SK-N-MC (cell line): ENCODE data around the gene RRAGC.
A peak's percentile ranks its signal among the peaks of the same experiment; 100 is the strongest.
"Not testable (repeated sequence)": the region's sequence is repeated elsewhere in the genome, so short reads cannot be mapped to it uniquely, and the experiment has no call there.

ENCODE experiments used
- DNase-seq: peaks from one replicate; pipeline ENCODE4 v3.0.0-alpha.2; 2011; ENCODE audit warnings: low read depth, low spot score
- H3K27ac ChIP-seq: fragments of 200-600 bp; sonication (generic); 2 replicates; pipeline ENCODE4 v1.5.1; 2016; ENCODE audit warnings: mixed run types
- H3K36me3 ChIP-seq: fragments of 200-600 bp; sonication (generic); 2 replicates; pipeline ENCODE4 v1.6.1; 2017; ENCODE audit warnings: antibody characterized with exemption, low read length, mixed read lengths; ENCODE audit not compliant: insufficient read depth
- H3K4me3 ChIP-seq: fragments of 200-600 bp; sonication (generic); 2 replicates; pipeline ENCODE4 v1.5.1; 2016
- H3K9ac ChIP-seq: fragments of 200-600 bp; sonication (generic); 2 replicates; pipeline ENCODE4 v1.8.0; 2017; ENCODE audit warnings: mixed run types, mixed read lengths; ENCODE audit not compliant: insufficient read length
- H3K9me3 ChIP-seq: fragments of 200-600 bp; sonication (generic); 2 replicates; pipeline ENCODE4 v1.6.1; 2017; ENCODE audit warnings: low read depth, mild to moderate bottlenecking, antibody characterized with exemption, low read length, moderate library complexity, mixed read lengths
- EZH2 ChIP-seq: fragments of 200-600 bp; sonication (generic); IDR thresholded peaks from one replicate; pipeline ENCODE4 v1.6.1; 2017; ENCODE audit warnings: antibody characterized with exemption
- FOXP2 ChIP-seq: optimal IDR thresholded peaks from 2 replicates; pipeline ENCODE3; 2011; ENCODE audit warnings: mild to moderate bottlenecking, moderate library complexity; ENCODE audit not compliant: insufficient read depth; ENCODE audit errors: extremely low read length, control extremely low read depth
- POLR2AphosphoS5 ChIP-seq: IDR thresholded peaks from 2 replicates; pipeline ENCODE4 v1.6.1; 2012; ENCODE audit warnings: mild to moderate bottlenecking, low read depth, low read length, borderline replicate concordance

The RRAGC gene

DNA sequence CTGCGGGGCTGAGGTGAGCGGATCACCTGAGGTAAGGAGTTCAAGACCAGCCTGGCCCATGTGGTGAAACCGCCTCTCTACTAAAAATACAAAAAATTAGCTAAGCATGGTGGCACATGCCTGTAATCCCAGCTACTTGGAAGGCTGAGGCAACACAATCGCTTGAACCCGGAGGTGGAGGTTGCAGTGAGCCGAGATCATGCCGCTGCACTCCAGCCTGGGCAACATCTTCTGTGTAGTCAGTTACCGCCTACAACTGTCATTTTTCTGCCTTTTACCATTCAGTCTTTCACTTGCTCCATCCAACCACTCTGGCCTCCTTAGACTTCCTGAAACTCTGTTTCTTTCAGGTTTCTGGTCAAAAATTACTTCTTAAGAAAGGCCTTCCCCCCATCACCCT, 11.4 kb upstream of the RRAGC start:
- TF ChIP-seq EZH2: no peak
- no peak for TF ChIP-seq POLR2AphosphoS5
- no peak for TF ChIP-seq FOXP2
- no peak overlapping the region for H3K4me3 ChIP-seq

DNA sequence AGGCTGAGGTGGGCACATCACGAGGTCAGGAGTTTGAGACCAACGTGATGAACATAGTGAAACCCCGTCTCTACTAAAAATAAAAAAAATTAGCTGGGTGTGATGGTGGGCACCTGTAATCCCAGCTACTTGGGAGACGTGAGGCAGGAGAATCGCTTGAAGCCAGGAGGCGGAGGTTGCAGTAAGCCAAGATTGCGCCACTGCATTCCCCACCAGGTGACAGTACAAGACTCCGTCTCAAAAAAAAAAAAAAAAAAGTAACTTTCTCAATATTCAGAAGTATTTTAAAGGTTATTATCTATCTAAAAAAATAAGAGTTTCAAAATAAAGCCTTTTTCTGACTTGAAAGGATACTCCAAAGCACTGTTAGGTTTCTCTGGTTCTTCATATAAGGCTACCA, 7.6 kb upstream of the RRAGC start:
- TF ChIP-seq EZH2: no peak
- TF ChIP-seq FOXP2: no peak
- TF ChIP-seq POLR2AphosphoS5: no peak
- Histone ChIP-seq H3K9ac (no peak overlapping the region), H3K36me3 (peaks cover 13% of the 10 kb centered on the region), H3K27ac (no peak overlapping the region), H3K4me3 (no peak overlapping the region), H3K9me3 (no peaks in the 10 kb centered on the region)
- no peak for DNase-seq

More for the DNA sequence above, 11.4 kb upstream of the RRAGC start:
- Histone ChIP-seq H3K9me3 (no peaks in the 10 kb centered on the region), H3K27ac (no peak overlapping the region), H3K36me3 (no peaks in the 10 kb centered on the region), H3K9ac (no peak overlapping the region)
- no peak for DNase-seq

DNA sequence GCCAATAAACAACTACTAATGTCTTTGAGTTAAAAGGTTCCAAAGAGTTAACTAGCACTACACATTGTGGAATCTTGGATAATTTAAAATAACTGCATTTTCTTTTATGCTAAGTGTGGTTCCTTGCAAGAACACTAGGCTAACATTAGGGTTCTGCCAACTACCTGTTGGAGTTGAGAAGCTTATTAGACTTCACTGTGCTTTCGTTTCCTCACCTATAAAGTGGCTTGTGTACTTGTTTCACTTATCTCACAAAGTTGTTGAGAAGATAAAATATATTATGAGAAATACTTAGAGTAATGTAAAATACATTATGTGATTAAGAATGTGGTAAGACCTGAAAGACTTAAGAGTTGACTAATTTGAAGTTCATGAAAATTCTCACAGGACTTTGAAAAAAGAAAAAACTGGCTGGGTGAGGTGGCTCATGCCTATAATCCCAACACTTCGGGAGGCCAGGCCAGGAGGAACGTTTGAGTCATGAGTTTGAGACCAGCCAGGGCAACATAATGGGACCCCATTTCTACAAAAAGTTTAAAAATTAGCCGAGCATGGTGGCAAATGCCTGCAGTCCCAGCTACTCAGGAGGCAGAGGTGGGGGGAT, 5.6 kb upstream of the RRAGC start:
- Histone ChIP-seq H3K9ac (no peak overlapping the region), H3K4me3 (no peak overlapping the region), H3K36me3 (peaks cover 13% of the 10 kb centered on the region), H3K27ac (no peak overlapping the region), H3K9me3 (no peaks in the 10 kb centered on the region)
- DNase-seq: no peak
- no peak for TF ChIP-seq POLR2AphosphoS5
- TF ChIP-seq EZH2: no peak
- TF ChIP-seq FOXP2: no peak

DNA sequence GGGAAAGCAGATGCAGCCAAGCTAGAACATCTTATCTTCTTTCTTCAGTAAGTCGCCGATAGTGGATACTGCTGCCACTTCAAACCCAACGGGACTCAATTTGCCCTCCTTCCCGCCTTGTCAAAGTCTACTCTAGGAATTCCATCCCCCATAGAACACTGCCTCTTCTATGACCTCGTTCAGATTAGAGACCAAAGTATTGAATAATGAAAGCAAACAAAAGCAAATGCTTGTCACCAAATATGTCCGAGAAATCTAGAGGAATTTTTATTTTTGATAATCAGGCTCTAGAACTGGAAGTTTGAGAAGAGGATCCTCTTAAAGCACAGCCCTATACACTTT, 853 bp upstream of the RRAGC start:
- no peak for DNase-seq
- no peaks in the 10 kb centered on the region for H3K9me3 ChIP-seq
- H3K4me3 ChIP-seq: peak overlapping the region; percentile 95
- peaks cover 27% of the 10 kb centered on the region for H3K36me3 ChIP-seq
- H3K27ac ChIP-seq: no peak overlapping the region
- TF ChIP-seq FOXP2 (no peak), EZH2 (no peak), POLR2AphosphoS5 (no peak)
- H3K9ac ChIP-seq: peak overlapping the region; percentile 87

DNA sequence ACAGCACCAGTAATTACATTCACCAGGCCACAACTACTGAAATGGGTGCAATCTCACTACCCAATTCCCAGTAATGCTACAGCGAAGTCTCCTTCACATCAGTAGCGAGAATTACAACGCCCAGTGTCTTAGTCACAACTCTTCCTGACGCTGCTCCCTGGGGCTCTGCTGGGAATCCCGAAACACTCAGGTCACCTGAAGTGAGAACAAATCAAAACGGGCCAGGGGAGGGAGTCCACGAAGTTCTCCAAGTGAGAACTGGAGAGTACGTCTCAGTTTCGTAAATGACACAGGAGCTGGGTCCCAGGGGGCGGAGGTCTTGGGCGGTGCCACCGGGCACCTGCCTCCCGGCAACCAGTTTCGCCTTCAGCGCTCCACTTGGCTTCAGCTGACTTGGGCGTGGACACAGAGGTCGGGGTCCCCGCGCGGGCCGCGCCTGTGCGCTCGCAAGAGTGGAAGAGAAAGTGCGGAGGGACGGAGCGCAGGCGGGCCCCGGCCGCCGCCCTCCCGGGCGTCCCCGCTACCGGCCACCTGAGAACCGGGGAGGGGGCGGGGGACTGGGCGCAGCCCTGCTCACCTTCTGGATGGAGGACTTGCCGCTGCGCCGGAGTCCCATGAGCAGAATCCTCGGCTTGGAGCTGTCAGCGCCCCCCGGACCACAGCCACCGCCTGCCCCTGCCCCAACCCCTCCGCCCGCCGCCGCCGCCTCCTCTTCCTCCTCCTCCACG, 575 bp downstream of the RRAGC start:
- DNase-seq: no peak
- H3K36me3 ChIP-seq: peaks cover 21% of the 10 kb centered on the region
- H3K9me3 ChIP-seq: no peaks in the 10 kb centered on the region
- peak overlapping the region; percentile 82 for H3K9ac ChIP-seq
- no peak overlapping the region for H3K27ac ChIP-seq
- peak overlapping the region; percentile 95 for H3K4me3 ChIP-seq
- no peak for TF ChIP-seq EZH2
- TF ChIP-seq POLR2AphosphoS5: no peak
- no peak for TF ChIP-seq FOXP2

DNA sequence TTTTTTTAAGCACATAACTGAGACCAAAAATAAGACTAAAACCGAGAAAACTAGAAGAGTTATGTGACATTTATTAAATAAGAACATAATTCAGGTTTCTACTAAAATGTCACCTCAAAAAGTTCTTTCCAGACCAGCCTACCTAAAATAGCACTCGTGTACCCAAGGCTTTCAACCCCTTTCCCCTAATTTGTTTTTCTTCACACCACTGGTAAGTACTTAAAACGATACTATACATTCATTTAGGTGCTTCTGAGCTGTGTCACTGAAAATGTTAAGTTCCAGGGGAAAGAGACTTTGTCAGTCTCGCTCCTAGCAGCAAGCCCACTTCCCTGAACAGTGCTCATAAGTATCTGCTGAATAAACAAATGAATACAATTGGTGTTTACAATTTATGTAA, 6.8 kb downstream of the RRAGC start:
- DNase-seq: no peak
- Histone ChIP-seq H3K36me3 (peaks cover 35% of the 10 kb centered on the region), H3K9ac (no peak overlapping the region), H3K4me3 (no peak overlapping the region), H3K27ac (no peak overlapping the region), H3K9me3 (no peaks in the 10 kb centered on the region)
- TF ChIP-seq EZH2 (no peak), POLR2AphosphoS5 (no peak), FOXP2 (no peak)

DNA sequence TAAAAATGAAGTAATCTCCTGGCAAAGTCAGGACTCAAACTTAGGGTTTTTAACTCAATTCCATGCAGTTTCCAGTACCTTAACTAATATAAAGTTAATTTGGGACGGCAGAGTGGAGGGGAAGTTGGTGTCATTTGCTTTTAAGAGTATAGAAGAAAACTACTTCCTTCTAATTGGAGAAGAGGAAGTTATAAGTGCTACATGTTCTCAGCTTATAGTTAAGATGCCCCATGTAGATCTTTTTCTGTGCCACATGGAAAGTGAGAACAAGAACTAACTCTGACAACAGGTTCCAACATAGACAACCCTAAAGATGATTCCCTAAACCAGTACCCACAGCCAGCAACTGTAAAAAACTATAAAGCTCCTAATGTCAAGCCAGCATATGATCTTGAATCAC, 11.5 kb downstream of the RRAGC start:
- H3K27ac ChIP-seq: no peak overlapping the region
- no peak overlapping the region for H3K9ac ChIP-seq
- TF ChIP-seq FOXP2 (no peak), POLR2AphosphoS5 (no peak), EZH2 (no peak)
- H3K36me3 ChIP-seq: peaks cover 36% of the 10 kb centered on the region
- no peaks in the 10 kb centered on the region for H3K9me3 ChIP-seq
- DNase-seq: no peak
- H3K4me3 ChIP-seq: no peak overlapping the region

DNA sequence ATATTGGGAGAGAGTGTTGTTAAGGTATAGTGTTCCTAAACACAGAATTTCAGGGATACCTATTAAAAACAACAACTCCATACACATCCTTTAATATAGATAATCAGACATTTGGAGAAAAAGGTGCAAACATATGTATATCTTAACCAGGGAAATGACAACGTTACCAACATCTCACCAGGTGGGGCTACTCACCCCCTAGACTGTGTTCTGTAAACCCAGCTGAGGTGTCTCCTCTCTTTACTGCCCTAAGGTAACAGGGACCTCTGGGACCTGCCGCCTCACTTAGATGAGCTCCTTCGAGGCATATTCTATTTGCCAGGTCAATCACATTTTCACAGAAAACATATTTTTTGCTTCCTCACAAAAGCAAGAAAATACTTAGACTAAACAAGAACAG, 13.4 kb downstream of the RRAGC start:
- no peak for DNase-seq
- no peak for TF ChIP-seq FOXP2
- TF ChIP-seq POLR2AphosphoS5: no peak
- no peak for TF ChIP-seq EZH2
- no peak overlapping the region for H3K4me3 ChIP-seq
- no peaks in the 10 kb centered on the region for H3K9me3 ChIP-seq
- no peak overlapping the region for H3K27ac ChIP-seq
- no peak overlapping the region for H3K9ac ChIP-seq
- H3K36me3 ChIP-seq: peaks cover 26% of the 10 kb centered on the region

DNA sequence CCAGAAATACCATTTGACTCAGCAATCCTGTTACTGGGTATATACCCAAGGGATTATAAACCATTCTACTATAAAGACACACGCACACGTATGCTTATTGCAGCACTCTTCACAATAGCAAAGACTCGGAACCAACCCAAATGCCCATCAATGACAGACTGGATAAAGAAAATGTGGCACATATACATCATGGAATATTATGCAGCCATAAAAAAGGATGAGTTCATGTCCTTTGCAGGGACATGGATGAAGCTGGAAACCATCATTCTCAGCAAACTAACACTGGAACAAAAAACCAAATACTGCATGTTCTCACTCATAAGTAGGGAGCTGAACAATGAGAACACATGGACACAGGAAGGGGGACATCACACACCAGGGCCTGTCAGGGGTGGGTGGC, 14.5 kb downstream of the RRAGC start:
- DNase-seq: not testable (repeated sequence)

More for the DNA sequence above, 14.5 kb downstream of the RRAGC start:
- H3K9me3 ChIP-seq, H3K9ac ChIP-seq, H3K27ac ChIP-seq, H3K4me3 ChIP-seq: not testable (repeated sequence)
- peaks cover 29% of the 10 kb centered on the region for H3K36me3 ChIP-seq
